Measurements from ENCODE around the gene APOBEC3G.

Gene APOBEC3G

DNA sequence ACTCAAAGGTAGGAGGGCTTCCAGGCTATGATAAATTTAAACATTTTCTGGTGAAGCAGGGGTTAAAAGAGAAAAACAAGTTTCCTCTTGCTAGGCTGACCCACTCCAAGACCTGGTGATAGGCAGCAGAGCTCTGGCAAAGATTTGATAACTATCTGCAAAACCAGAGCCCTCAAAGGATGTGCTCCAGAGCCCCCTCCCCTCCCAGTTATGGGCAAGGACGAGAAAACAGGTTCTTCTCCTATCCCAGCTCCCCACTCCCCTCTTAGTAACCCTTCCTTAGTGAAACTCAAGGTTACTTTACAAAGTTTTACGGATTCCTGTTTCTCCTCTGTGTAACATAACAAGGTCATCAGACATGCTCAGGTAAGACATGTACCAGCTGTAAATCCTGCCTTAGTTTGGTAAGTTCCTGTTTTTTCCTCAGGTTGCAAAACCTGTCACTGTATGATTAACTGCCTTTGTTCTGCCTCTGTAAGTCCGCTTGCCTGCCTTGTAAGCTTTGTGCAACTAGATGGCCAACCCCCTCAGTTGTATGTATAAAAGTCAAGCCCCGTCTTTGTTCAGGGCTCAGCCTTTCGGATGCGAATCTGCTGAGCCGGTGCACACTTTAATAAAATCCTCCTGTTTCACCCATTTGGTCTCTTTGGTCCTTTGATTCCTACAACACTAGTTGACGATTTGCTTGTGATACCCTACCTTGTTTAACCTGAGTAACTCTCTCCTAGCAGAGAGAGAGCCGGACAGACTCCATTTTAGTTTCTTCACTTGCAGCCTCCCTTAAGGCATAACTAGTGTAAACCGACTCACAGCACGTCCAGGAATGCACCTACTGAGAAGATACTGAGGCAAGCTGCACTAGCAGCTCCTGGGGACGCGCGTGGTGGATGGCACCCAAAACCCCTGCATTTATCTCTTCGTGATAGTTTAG lies 33.8 kb downstream of the APOBEC3G start:
- Mint-ChIP-seq H3K4me1 (peaks cover 22% of the 10 kb centered on the region), H3K36me3 (no peaks in the 10 kb centered on the region), H3K27ac (no peak overlapping the region), H3K27me3 (no peaks in the 10 kb centered on the region), H3K9me3 (no peaks in the 10 kb centered on the region), H3K4me3 (no peak overlapping the region)
- DNase-seq, result no peak
- CTCF ChIA-PET, result interaction anchor here (0.7 kb wide), 1 partner anchor 137 kb away, joined by 3 read pairs; no protein-coding TSS in a partner anchor

GRCh38 chr22:39114112-39114511 lies 37.0 kb downstream of the APOBEC3G start:
- Mint-ChIP-seq H3K4me1 (peaks cover 46% of the 10 kb centered on the region), H3K27ac (no peak overlapping the region), H3K36me3 (no peaks in the 10 kb centered on the region), H3K4me3 (no peak overlapping the region), H3K27me3 (no peaks in the 10 kb centered on the region), H3K9me3 (no peaks in the 10 kb centered on the region)
- CTCF ChIA-PET, result interaction anchor here (1.1 kb wide), 1 partner anchor 14 kb away, joined by 4 read pairs; no protein-coding TSS in a partner anchor
- no peak for DNase-seq

- CTCF ChIA-PET, result interaction anchor here (1.1 kb wide), 1 partner anchor 11 kb away, joined by 4 read pairs; no protein-coding TSS in a partner anchor
- no peak overlapping the region for H3K4me3 Mint-ChIP-seq
- no peaks in the 10 kb centered on the region for H3K27me3 Mint-ChIP-seq
- DNase-seq, result no peak
- H3K9me3 Mint-ChIP-seq, result no peaks in the 10 kb centered on the region
- peaks cover 46% of the 10 kb centered on the region for H3K4me1 Mint-ChIP-seq
- no peak overlapping the region for H3K27ac Mint-ChIP-seq
- no peaks in the 10 kb centered on the region for H3K36me3 Mint-ChIP-seq
Measured at GRCh38 chr22:39115570-39115969, 38.5 kb downstream of the APOBEC3G start.

- Mint-ChIP-seq H3K27me3 (no peaks in the 10 kb centered on the region), H3K36me3 (no peaks in the 10 kb centered on the region), H3K4me3 (no peak overlapping the region), H3K9me3 (no peaks in the 10 kb centered on the region), H3K27ac (no peak overlapping the region), H3K4me1 (peaks cover 43% of the 10 kb centered on the region)
- no peak for DNase-seq
- CTCF ChIA-PET, result interaction anchor here (1.1 kb wide), 1 partner anchor 10 kb away, joined by 4 read pairs; no protein-coding TSS in a partner anchor
Measured at GRCh38 chr22:39115977-39116621, 39.0 kb downstream of the APOBEC3G start.

GRCh38 chr22:39117585-39118191 lies 40.6 kb downstream of the APOBEC3G start:
- no peaks in the 10 kb centered on the region for H3K27me3 Mint-ChIP-seq
- H3K36me3 Mint-ChIP-seq, result no peaks in the 10 kb centered on the region
- peaks cover 49% of the 10 kb centered on the region for H3K4me1 Mint-ChIP-seq
- H3K9me3 Mint-ChIP-seq, result no peaks in the 10 kb centered on the region
- CTCF ChIA-PET, result interaction anchor here (0.9 to 2.6 kb wide), 9 partner anchors 11 to 248 kb away, joined by 4 to 11 read pairs (median 5); partner anchors contain the start of genes APOBEC3C and APOBEC3H
- peak; percentile 87 for DNase-seq
- H3K4me3 Mint-ChIP-seq, result no peak overlapping the region
- peak overlapping the region; percentile 57 for H3K27ac Mint-ChIP-seq

GRCh38 chr22:39120983-39121382 lies 43.9 kb downstream of the APOBEC3G start:
- Mint-ChIP-seq H3K27me3 (peaks cover 3% of the 10 kb centered on the region), H3K4me1 (peaks cover 30% of the 10 kb centered on the region), H3K9me3 (no peaks in the 10 kb centered on the region), H3K27ac (peak overlapping the region; percentile 20), H3K36me3 (no peaks in the 10 kb centered on the region), H3K4me3 (no peak overlapping the region)
- CTCF ChIA-PET, result interaction anchor here (1.2 to 1.9 kb wide), 3 partner anchors 99 to 251 kb away, joined by 3 to 5 read pairs (median 5); no protein-coding TSS in a partner anchor
- no peak for DNase-seq

- CTCF ChIA-PET, result no interaction called here
- Mint-ChIP-seq H3K27me3 (peaks cover 3% of the 10 kb centered on the region), H3K4me1 (peaks cover 16% of the 10 kb centered on the region), H3K4me3 (no peak overlapping the region), H3K27ac (no peak overlapping the region), H3K36me3 (no peaks in the 10 kb centered on the region), H3K9me3 (no peaks in the 10 kb centered on the region)
- DNase-seq, result no peak
Measured at GRCh38 chr22:39122772-39123470, 45.8 kb downstream of the APOBEC3G start.

DNA sequence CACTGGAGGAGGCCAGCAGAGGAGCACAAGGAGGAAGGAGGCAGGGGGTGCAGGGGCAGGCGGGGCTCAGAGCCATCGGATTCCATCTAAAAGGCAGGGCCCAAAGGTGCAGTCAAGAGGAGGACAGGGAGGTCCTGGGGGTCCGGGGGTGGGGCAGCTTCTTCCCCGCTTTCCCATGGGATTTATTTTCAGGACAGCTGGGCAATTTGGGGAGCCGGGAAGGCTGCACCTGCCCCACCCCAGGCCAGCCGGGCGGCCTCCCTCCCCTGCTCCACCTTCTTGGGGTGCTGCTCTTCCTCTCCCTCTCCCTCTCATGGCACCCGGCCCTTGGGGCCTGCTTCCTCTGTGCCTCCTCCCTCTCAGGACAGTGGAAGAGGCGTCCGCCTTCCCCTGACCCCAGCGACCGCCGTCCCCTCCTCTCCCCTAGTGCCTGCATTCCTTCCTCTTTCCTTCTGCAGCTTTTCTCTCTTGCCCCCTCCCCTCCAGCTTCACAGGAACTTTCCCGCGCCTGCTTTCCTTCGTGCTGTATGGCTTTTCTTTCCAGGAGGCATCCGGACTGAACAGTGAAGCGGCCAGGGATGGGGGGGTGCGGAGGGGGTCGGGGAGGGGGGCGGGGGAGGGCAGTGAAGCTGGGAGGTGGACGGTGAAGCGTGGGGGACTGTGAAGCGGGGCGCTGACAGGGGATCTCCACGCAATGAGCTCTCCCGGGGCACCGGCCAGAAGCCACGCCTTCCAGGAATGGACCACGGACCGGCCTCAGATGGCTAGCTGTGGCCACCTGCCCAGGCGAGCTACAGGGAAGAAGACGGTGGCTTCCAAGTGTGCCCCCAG lies 46.9 kb downstream of the APOBEC3G start:
- peak overlapping the region; percentile 12 for H3K4me3 Mint-ChIP-seq
- no peaks in the 10 kb centered on the region for H3K36me3 Mint-ChIP-seq
- CTCF ChIA-PET, result interaction anchor here (1.2 kb wide), 1 partner anchor 254 kb away, joined by 4 read pairs; no protein-coding TSS in a partner anchor

GRCh38 chr22:39125622-39126021 lies 48.5 kb downstream of the APOBEC3G start:
- H3K27me3 Mint-ChIP-seq, result peaks cover 3% of the 10 kb centered on the region
- peaks cover 7% of the 10 kb centered on the region for H3K4me1 Mint-ChIP-seq
- DNase-seq, result no peak
- CTCF ChIA-PET, result interaction anchor here (0.8 to 1.7 kb wide), 8 partner anchors 10 to 256 kb away, joined by 3 to 6 read pairs (median 4); no protein-coding TSS in a partner anchor
- H3K27ac Mint-ChIP-seq, result no peak overlapping the region
- no peaks in the 10 kb centered on the region for H3K9me3 Mint-ChIP-seq
- H3K36me3 Mint-ChIP-seq, result no peaks in the 10 kb centered on the region
- H3K4me3 Mint-ChIP-seq, result no peak overlapping the region

More for the DNA sequence above, 46.9 kb downstream of the APOBEC3G start:
- Mint-ChIP-seq H3K27me3 (peaks cover 3% of the 10 kb centered on the region), H3K4me1 (peaks cover 8% of the 10 kb centered on the region), H3K9me3 (no peaks in the 10 kb centered on the region), H3K27ac (no peak overlapping the region)
- no peak for DNase-seq

DNA sequence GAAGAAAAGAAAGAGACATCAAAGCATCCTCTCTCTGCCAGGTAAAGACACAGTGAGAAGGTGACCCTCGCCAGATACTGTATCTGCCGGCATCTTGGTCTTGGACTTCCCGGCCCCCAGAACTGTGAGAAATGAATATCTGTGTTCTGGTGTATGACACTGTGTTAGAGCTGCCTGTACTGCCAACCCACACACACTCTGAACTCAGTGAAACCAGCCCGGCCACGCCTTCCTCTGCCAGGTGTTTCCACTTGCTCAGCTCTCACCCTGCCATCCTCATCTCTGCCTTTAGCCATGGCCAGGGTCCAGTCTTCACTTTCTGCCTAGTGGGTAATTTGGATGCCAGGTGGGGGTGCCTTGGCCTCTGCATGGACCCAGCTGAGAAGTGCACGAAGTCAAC lies 51.4 kb downstream of the APOBEC3G start:
- no peaks in the 10 kb centered on the region for H3K27me3 Mint-ChIP-seq
- DNase-seq, result no peak
- no peak overlapping the region for H3K27ac Mint-ChIP-seq
- H3K9me3 Mint-ChIP-seq, result no peaks in the 10 kb centered on the region
- H3K4me3 Mint-ChIP-seq, result no peak overlapping the region
- H3K36me3 Mint-ChIP-seq, result no peaks in the 10 kb centered on the region
- no peaks in the 10 kb centered on the region for H3K4me1 Mint-ChIP-seq
- CTCF ChIA-PET, result interaction anchor here (1.6 kb wide), 1 partner anchor 10 kb away, joined by 5 read pairs; no protein-coding TSS in a partner anchor

GRCh38 chr22:39129081-39129480 lies 52.0 kb downstream of the APOBEC3G start:
- H3K27me3 Mint-ChIP-seq, result no peaks in the 10 kb centered on the region
- H3K4me1 Mint-ChIP-seq, result no peaks in the 10 kb centered on the region
- CTCF ChIA-PET, result interaction anchor here (1.6 kb wide), 1 partner anchor 11 kb away, joined by 5 read pairs; no protein-coding TSS in a partner anchor
- no peak for DNase-seq
- H3K36me3 Mint-ChIP-seq, result no peaks in the 10 kb centered on the region
- no peaks in the 10 kb centered on the region for H3K9me3 Mint-ChIP-seq
- H3K27ac Mint-ChIP-seq, result no peak overlapping the region
- no peak overlapping the region for H3K4me3 Mint-ChIP-seq

DNA sequence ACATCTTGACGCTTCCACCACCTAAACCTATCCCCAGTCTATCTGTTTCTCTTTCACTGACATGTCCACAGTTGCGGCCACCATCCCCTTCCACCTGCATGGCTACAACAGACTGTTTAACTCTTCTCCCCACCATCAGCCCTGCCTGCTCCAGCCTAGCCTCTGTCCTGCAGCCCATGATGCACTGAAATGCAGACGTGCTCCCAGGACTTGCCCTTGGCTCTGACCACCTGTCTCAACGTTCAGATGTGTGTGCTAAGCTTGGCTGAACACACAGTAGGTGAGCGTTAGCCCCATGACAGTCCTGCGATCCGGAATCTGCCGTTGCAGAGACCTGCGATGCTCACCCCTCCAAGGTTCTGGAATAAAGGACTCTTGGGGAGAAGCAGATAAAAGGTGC lies 52.7 kb downstream of the APOBEC3G start:
- Mint-ChIP-seq H3K4me1 (no peaks in the 10 kb centered on the region), H3K27me3 (no peaks in the 10 kb centered on the region), H3K9me3 (no peaks in the 10 kb centered on the region), H3K36me3 (no peaks in the 10 kb centered on the region), H3K4me3 (no peak overlapping the region), H3K27ac (no peak overlapping the region)
- CTCF ChIA-PET, result interaction anchor here (1.2 to 1.6 kb wide), 2 partner anchors 12 to 177 kb away, joined by 3 to 5 read pairs; no protein-coding TSS in a partner anchor
- DNase-seq, result no peak

Measured in activated naive CD4-positive, alpha-beta T cell treated with anti-CD3 and anti-CD28 coated beads, Interleukin-2, amount 10 ng/mL, durations not matched to agents 7 days and 5 days (primary cell).